HepG2 (cell line): ENCODE results near the gene PSMB8. TPM values are rescaled to one million over a fixed set of nuclear protein-coding genes. Genes with fewer than 3 reads are reported as not detected.

Experiments used
- DPF2 ChIP-seq: sonication (generic); formaldehyde crosslinking; IDR thresholded peaks from 2 replicates; pipeline ENCODE4 v1.4.0; 2020; ENCODE audit warnings: mild to moderate bottlenecking, low read depth, missing genetic modification reagents, borderline replicate concordance
- ETV6 ChIP-seq: sonication (generic); formaldehyde crosslinking; conservative IDR thresholded peaks from 2 replicates; pipeline ENCODE4 v1.4.0; 2020; ENCODE audit warnings: missing genetic modification reagents
- KDM4B ChIP-seq: sonication (generic); formaldehyde crosslinking; IDR thresholded peaks from 2 replicates; pipeline ENCODE4 v1.4.0; 2020; ENCODE audit warnings: missing genetic modification reagents
- MTA1 ChIP-seq: sonication (generic); formaldehyde crosslinking; IDR thresholded peaks from 2 replicates; pipeline ENCODE4 v1.4.0; 2020; ENCODE audit warnings: missing genetic modification reagents, mild to moderate bottlenecking, borderline replicate concordance
- MXD1 ChIP-seq: sonication (generic); formaldehyde crosslinking; IDR thresholded peaks from 2 replicates; pipeline ENCODE4 v1.4.0; 2020; ENCODE audit warnings: mild to moderate bottlenecking, missing genetic modification reagents
- RNF219 ChIP-seq: sonication (generic); formaldehyde crosslinking; IDR thresholded peaks from 2 replicates; pipeline ENCODE4 v1.5.0; 2020; ENCODE audit warnings: mild to moderate bottlenecking, missing genetic modification reagents
- THRA ChIP-seq: sonication (generic); formaldehyde crosslinking; IDR thresholded peaks from 2 replicates; pipeline ENCODE4 v1.4.0; 2020; ENCODE audit warnings: missing genetic modification reagents, borderline replicate concordance
- ZBTB42 ChIP-seq: sonication (generic); formaldehyde crosslinking; IDR thresholded peaks from 2 replicates; pipeline ENCODE4 v1.5.0; 2020; ENCODE audit warnings: mild to moderate bottlenecking, missing genetic modification reagents
- ZNF160 ChIP-seq: sonication (generic); formaldehyde crosslinking; IDR thresholded peaks from 2 replicates; pipeline ENCODE4 v1.8.0; 2022; ENCODE audit warnings: mild to moderate bottlenecking, inconsistent platforms, missing genetic modification reagents
- ZNF646 ChIP-seq: sonication (generic); formaldehyde crosslinking; IDR thresholded peaks from 2 replicates; pipeline ENCODE4 v1.9.0; 2021; ENCODE audit warnings: mild to moderate bottlenecking, missing genetic modification reagents
- ZSCAN25 ChIP-seq: sonication (generic); formaldehyde crosslinking; IDR thresholded peaks from 2 replicates; pipeline ENCODE4 v1.8.0; 2022; ENCODE audit warnings: mild to moderate bottlenecking, missing genetic modification reagents
- polyA plus RNA-seq, 8 experiments: library from polyadenylated mRNA; depleted of rRNA in 3 of 8; stranded (reverse) in 7 of 8; unstranded in 1 of 8; fragments of >200 nt; fragmentation: Illumina TruSeq in 4 of 8; extraction: Trizol in 4 of 8; gene quantifications; 2 replicates each; pipeline versions ENCODE4 v1.2.1 to v1.2.3, GENCODE V29; 2011 to 2016; ENCODE audit warnings: low read depth in 4 of 8, missing spikeins in 1 of 8, mixed read lengths in 1 of 8; ENCODE audit not compliant: insufficient read depth in 1 of 8
- total RNA-seq, 5 experiments: library from RNA; depleted of rRNA; stranded (reverse); fragments of >200 nt; fragmentation: Illumina TruSeq; extraction: Trizol; gene quantifications; 2 replicates each; pipeline ENCODE4 v1.2.3, GENCODE V29; 2016; ENCODE audit warnings: low read depth in 1 of 5
- TF ChIP-seq, protein P1 (sequence below): IDR thresholded peaks from 2 replicates; pipeline ENCODE4 v1.6.1; 2016; ENCODE audit warnings: mild to moderate bottlenecking

The PSMB8 gene
- total and polyA plus RNA-seq, 2 of the 13 experiments (the other 11 are each of a cell fraction or from before 2014, with no cell fraction given), result 30.7 to 64.7 TPM

DNA sequence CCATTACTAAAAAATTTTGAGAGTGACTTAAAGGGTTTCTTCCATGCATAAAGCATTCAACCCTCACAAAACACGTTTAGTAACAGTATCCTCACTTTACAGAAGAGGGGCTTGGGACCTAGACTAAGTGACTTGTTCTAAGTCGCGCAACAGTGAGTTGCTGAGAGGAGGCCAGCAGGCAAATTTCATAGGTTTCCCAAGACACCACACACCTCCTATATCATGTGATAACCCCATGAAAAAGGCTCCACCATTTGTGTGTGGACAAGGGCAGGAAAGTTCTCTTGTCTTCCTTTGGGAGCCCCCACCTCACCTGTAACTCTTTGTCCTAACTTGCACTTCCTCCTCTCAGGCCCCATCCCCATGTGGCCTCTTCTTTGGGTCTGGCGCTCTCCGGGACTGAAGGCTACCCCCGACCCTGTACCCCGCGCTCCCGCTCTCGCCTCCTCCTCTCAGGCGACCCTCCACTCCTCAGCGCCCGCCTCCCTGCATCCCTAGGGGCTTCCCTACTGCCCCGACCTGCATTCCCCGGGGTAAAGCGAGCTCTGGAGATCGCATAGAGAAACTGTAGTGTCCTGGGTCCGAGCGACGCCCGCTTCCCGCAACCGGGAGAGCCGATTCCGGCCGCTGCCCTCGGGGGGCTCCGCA lies 392 bp downstream of the PSMB8 start (continued):
- peak; percentile 38; the same call in 1 of the 2 replicates for TF ChIP-seq ETV6
- TF ChIP-seq ZBTB42 (CRISPR knock-in tag), result no peak
- TF ChIP-seq, protein P1, sequence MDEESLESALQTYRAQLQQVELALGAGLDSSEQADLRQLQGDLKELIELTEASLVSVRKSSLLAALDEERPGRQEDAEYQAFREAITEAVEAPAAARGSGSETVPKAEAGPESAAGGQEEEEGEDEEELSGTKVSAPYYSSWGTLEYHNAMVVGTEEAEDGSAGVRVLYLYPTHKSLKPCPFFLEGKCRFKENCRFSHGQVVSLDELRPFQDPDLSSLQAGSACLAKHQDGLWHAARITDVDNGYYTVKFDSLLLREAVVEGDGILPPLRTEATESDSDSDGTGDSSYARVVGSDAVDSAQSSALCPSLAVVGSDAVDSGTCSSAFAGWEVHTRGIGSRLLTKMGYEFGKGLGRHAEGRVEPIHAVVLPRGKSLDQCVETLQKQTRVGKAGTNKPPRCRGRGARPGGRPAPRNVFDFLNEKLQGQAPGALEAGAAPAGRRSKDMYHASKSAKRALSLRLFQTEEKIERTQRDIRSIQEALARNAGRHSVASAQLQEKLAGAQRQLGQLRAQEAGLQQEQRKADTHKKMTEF, result 0 out of 2 replicates have a peak, but pooled peaks have one; percentile 23
- TF ChIP-seq ZSCAN25, result peak; percentile 51
- TF ChIP-seq RNF219, result no peak
- 0 out of 2 replicates have a peak, but pooled peaks have one; percentile 14 for TF ChIP-seq KDM4B (CRISPR knock-in tag)
- TF ChIP-seq MTA1 (CRISPR knock-in tag), result peak; percentile 50; the same call in 1 of the 2 replicates
- TF ChIP-seq MXD1 (CRISPR knock-in tag), result no peak; the same call in 1 of the 2 replicates
- no peak for TF ChIP-seq ZNF160 (CRISPR knock-in tag)
- 0 out of 2 replicates have a peak, but pooled peaks have one; percentile 22 for TF ChIP-seq DPF2
- TF ChIP-seq THRA, result 0 out of 2 replicates have a peak, but pooled peaks have one; percentile 8
- no peak for TF ChIP-seq ZNF646 (CRISPR knock-in tag)
